Hematopoietic multipotent progenitor cell treated with erythropoietin and hydrocortisone succinate and interleukin-3 and kit ligand, for 6 days (in vitro differentiated cells): ENCODE data around the gene SPATA21.
A peak's percentile ranks its signal among the peaks of the same experiment; 100 is the strongest.

ENCODE experiments used
- DNase-seq: peaks from one replicate; pipeline ENCODE4 v3.0.0-alpha.2; 2015

Gene SPATA21

GRCh38 chr1:16376971-16377370 is 60.3 kb downstream of the SPATA21 start:
- no peak for DNase-seq

DNA sequence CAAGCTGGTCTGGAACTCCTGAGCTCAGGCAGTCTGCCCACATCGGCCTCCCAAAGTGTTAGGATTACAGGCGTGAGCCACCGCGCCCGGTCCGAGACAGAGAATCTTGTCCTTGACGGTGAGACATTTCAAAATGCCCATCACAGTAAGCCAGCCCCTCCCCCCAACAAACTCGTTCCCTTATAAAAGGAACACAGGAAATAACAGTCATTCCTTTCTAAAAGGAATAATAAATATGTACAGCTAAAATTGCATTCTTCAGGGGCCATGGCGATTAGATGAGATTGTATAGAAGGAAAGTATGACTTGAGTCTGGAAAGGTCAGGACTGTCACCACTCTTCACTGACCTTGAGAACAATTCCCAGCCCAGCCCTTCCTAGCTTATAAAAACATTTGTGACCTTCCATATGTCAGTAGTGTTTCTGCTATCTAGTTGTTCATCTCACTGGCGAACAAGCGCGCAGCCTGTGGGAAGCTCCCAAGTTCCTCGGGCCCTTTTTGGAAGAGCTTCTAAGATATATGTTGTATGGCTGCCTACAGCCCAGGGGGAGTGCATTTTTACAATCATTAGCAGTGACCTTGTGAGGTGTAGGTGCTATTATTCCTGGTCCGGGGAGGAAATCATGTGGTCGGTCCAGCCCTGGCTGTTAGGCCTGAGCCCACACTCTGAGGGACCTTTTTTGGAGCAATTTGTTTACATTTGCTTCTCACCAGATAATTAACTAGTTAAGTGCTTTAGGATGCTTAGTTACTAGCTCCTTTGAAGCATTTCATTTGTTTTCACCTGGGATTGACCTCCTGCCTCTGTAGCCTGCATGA is 61.5 kb downstream of the SPATA21 start:
- no peak for DNase-seq

GRCh38 chr1:16374266-16374665 is 63.0 kb downstream of the SPATA21 start:
- no peak for DNase-seq

- no peak for DNase-seq
Measured at GRCh38 chr1:16372535-16373285, 64.5 kb downstream of the SPATA21 start.

- DNase-seq, result peak; percentile 44
Measured at GRCh38 chr1:16371725-16372124, 65.5 kb downstream of the SPATA21 start.

DNA sequence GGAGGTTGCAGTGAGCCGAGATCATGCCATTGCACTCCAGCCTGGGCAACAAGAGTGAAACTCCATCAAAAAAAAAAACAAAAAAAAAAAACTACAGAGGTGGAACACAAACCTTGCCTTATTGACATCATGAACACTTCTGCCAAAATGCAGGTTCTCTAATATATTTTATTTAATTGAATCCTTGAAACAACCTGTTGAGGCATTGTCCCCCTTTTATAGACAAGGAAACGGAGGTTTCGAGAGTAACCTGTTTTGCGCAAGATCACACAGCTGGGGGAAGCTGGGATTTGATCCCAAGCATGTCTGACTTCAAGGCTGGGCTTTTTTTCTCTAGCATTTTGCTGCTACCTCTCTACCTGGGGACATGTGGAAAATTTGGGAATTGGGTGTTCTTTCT is 67.4 kb downstream of the SPATA21 start:
- DNase-seq, result no peak

GRCh38 chr1:16367968-16368890 is 69.0 kb downstream of the SPATA21 start:
- DNase-seq, result peak; percentile 65

DNA sequence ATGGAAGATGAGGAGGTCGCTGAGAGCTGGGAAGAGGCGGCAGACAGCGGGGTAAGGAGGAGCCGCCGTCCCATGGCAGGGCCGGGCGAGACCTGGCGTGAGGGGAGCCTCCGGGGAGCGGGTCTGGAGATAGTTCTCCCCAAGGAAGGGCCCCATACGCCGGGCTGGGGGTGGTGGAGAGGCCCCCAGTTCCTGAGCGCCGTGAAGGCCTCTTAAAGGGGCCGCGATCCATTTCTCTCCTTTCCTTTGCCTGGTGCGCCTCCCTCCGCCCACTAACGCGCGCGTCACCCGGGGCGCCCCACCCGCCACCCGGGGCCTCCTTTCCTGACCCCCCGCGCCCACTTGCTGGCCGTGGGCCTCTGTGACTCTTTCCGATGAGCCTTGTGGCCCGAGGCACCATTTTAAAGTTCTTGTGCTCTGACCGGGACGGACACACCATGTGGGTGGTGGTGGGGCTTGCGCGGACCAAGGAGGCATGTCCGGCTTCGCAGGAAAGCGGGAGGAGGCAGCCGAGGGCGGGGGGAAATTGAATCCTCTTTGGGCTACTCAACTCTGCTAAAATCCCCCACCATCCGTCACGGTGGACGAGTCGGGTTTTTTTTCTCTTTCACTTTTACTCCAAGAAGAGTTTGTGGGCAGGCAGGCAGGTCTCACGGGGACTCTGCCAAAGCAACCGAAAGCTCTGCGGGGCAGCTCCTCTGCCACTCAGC is 69.8 kb downstream of the SPATA21 start:
- peak; percentile 94 for DNase-seq

GRCh38 chr1:16366722-16367257 is 70.4 kb downstream of the SPATA21 start, which contains the start of gene SZRD1:
Gene SZRD1, plus strand, starts transcription at chr1:16367242. Its CDS starts 16 bp downstream, at chr1:16367258.
- peak; percentile 100 for DNase-seq

- DNase-seq, result peak; percentile 27
Measured at GRCh38 chr1:16365146-16365498, 72.1 kb downstream of the SPATA21 start.

DNA sequence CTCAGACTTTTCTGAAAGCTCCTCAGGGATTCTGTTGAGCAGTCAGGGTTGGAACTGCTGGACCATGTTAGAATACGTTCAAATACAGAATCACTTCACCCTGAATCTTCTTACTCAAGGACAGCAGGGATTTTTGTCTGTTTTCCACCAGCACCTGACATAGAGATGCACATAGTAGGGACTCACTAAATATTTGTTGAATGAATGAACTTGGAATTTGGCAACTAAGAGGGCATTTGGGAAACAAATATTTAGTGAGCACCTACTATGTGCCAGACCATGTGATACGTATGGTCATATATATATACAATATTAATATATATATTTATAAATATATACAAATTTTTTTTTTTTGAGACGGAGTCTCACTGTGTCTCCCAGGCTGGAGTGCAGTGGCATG is 80.4 kb downstream of the SPATA21 start:
- no peak for DNase-seq

DNA sequence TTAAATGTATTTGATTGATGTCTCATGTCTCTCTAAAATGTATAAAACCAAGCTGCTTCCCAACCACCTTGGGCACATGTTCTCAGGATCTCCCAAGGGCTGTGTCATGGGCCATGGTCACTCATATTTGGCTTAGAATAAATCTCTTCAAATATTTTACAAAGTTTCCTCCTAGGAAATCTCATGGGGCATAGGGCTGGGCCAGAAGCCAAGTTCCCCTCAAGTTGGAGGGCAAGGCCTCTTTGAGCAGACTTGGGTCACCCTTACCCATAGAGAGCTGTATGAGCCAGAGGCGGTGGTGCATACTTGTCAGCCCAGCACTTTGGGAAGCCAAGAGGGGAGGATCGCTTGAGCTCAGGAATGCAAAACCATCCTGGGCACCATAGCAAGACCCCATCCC is 82.6 kb downstream of the SPATA21 start:
- DNase-seq, result no peak

DNA sequence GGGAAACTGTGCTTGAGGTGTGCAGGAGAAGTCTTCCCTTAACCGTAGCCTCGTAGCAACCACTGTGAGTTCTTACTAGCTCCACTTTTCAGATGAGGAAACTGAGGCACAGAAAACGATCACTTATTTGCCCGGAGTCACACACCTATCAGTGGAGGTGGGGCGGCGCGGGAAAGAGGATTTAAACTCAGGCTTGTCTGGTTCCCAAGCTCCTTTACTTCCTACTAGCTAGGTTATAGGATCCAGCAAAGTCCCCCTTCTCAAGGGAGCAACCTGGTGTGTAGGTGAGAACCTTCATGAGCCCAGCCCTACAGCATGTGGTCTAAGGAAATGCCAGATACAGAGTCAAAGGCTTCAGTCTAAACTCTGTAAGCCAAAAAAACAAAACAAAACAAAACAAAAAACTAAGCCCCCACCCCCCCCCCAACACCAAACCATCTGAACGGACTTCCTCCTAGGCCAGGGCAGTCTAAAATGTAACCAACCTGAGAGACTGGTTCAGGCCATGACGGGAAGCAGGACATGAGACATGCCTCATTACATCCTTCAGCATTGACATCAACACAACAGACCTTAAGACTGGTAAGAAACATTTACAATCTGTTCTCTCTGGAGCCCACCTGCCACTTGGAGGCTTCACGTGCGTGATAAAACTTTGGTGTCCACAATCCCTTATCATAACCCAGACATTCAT is 84.2 kb downstream of the SPATA21 start:
- peak; percentile 48 for DNase-seq

DNA sequence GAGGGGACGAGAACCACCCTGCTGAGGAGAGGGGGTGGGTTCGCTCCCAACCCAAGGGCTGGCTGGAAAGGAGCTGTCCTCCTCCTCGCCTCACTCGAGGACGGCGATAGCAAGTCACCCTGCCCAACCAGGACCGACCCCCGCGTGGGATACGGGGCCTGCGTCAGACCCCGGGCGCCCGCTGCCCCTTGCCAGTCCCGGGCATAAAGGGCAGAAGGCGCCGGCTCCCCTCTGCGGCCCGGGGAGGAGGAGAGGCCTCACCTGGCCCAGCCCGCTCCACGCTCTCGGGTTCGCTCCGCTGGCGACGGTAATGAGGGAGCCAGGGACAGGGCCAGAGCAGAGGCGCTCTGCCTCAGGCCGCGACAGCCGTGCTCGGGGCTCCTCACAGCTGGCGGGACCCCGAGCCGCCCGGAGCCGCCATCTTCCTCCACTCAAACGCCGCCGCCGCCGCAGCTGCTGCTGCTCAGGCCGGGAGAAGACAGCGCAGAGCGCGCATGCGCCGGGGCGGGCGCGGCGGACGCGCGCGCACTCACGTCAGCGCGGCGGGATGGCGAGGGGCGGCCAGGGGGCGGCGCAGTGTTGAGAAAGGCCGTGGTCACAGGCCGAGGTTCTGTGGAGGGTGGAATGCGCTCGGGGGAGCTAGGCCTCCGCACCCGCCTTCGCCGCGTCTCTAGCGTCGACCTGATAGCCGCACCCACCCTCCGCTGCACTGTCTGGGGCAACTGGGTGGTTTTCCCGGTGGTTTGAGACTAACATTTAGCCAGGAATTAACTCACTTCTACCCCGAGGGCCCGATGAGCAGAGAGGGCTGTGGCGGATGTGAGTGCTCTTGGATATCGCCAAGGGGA is 85.0 kb downstream of the SPATA21 start, which contains the start of gene FBXO42:
FBXO42 (minus strand) TSS at position 487 of the 848 bp plus-strand sequence. CDS start 37,062 bp downstream, outside the sequence.
- peak; percentile 96 for DNase-seq

- peak; percentile 47 for DNase-seq
Measured at GRCh38 chr1:16351456-16351993, 85.7 kb downstream of the SPATA21 start.

DNA sequence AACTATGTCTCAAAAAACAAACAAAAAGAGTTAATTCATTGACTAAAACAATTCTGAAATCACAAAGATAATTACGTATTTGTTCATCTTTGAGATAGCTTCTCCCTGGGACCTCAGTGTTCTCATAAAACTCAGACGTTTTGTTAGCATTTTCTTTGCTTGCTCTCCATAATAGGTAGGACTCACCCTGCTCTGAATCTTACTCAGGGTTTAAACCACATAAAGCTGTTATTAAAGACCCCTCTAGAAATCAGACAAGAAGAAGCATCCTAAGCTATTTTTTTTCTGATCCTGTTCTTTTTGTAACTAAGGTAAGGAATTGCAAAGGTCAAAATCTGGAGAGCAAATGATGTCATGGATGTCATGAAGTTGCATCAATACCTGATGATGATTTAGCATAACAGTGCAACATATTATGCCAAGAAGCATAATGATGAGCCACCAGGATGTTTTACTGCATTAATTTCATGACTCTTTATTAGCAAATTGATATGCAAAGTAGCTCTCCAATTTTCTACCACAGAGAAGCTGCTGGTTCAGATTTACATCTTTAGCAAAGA is 87.3 kb downstream of the SPATA21 start:
- no peak for DNase-seq
